Adipocyte (in vitro differentiated cells): ENCODE measurements around the gene GPR176.
A peak's percentile ranks its signal among the peaks of the same experiment; 100 is the strongest.

Experiments used
- DNase-seq: peaks from one replicate; pipeline ENCODE4 v3.0.0-alpha.2; 2015; ENCODE audit warnings: low read depth
- H3K27me3 ChIP-seq: replicated peaks from 2 replicates; pipeline ENCODE4 v1.7.0; 2013; ENCODE audit warnings: mild to moderate bottlenecking, low read length, moderate library complexity; ENCODE audit not compliant: control insufficient read depth, insufficient read depth
- H3K36me3 ChIP-seq: 2 replicates; pipeline ENCODE4 v1.7.0; 2013; ENCODE audit warnings: low read length, mild to moderate bottlenecking, moderate library complexity; ENCODE audit not compliant: control insufficient read depth, insufficient read depth, severe bottlenecking
- H3K4me1 ChIP-seq: 2 replicates; pipeline ENCODE4 v1.7.0; 2013; ENCODE audit warnings: mild to moderate bottlenecking, low read length, moderate library complexity; ENCODE audit not compliant: control insufficient read depth, insufficient read depth
- H3K4me3 ChIP-seq: 2 replicates; pipeline ENCODE4 v1.7.0; 2013; ENCODE audit warnings: mild to moderate bottlenecking, low read length, moderate library complexity
- H3K9ac ChIP-seq: 2 replicates; pipeline ENCODE4 v1.7.0; 2013; ENCODE audit warnings: mild to moderate bottlenecking, low read length, moderate library complexity
- H3K9me3 ChIP-seq: 2 replicates; pipeline ENCODE4 v1.7.0; 2013; ENCODE audit warnings: mild to moderate bottlenecking, low read length, moderate library complexity; ENCODE audit not compliant: control insufficient read depth

The GPR176 gene

DNA sequence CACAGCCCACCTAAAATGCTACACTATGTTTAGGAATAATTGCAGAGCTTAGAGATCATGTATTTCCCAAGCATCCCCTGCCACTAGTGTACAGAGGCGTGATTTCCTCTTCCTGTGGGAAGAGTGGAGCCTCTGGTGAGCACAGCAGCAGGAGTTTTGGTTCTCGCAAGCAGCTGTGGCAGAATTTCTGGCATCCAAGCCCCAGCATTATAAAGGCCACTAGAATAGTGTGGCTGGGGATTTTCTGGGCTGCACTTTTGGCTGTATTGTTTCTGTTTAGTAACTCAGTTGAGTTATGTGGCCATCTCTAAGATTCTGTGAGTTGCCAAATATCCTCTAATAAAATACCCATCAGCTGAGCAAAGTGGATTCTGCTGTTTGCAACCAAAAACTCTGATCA, 64.7 kb downstream of the GPR176 start:
- peak; percentile 25 for DNase-seq
- Histone ChIP-seq H3K36me3 (no peaks in the 10 kb centered on the region), H3K9ac (peak overlapping the region; percentile 25), H3K4me3 (peak overlapping the region; percentile 33), H3K4me1 (peaks cover 61% of the 10 kb centered on the region), H3K9me3 (no peaks in the 10 kb centered on the region), H3K27me3 (no peaks in the 10 kb centered on the region)

DNA sequence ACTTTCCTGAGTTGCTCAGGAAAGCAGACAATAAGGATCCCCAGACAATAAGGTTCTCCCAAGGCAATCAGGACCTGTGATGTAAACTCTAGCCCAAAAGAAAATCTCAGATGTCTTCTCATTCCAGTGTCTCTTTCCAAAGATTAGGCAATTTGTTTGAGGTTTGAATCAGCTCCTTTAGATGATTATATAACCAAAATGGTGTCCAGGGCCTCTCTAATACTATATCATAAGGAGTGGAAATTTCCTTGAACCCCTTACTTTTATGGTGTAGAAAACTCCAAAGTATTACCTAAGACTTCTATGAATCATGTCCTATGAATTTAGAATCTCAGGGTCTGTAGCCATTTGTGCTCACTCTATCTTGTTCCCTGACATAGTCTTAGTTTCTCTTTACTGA, 65.9 kb downstream of the GPR176 start:
- H3K27me3 ChIP-seq = no peaks in the 10 kb centered on the region
- DNase-seq = peak; percentile 40
- peaks cover 52% of the 10 kb centered on the region for H3K4me1 ChIP-seq
- H3K9ac ChIP-seq = no peak overlapping the region
- H3K36me3 ChIP-seq = no peaks in the 10 kb centered on the region
- H3K9me3 ChIP-seq = no peaks in the 10 kb centered on the region
- no peak overlapping the region for H3K4me3 ChIP-seq

- Histone ChIP-seq H3K4me1 (peaks cover 52% of the 10 kb centered on the region), H3K9me3 (no peaks in the 10 kb centered on the region), H3K36me3 (no peaks in the 10 kb centered on the region), H3K4me3 (peak overlapping the region; percentile 43), H3K27me3 (no peaks in the 10 kb centered on the region), H3K9ac (no peak overlapping the region)
- DNase-seq = peak; percentile 95
Measured at GRCh38 chr15:39852250-39852649, 67.8 kb downstream of the GPR176 start.

- H3K36me3 ChIP-seq = no peaks in the 10 kb centered on the region
- H3K4me1 ChIP-seq = peaks cover 52% of the 10 kb centered on the region
- H3K9ac ChIP-seq = peak overlapping the region; percentile 31
- H3K9me3 ChIP-seq = no peaks in the 10 kb centered on the region
- H3K27me3 ChIP-seq = no peaks in the 10 kb centered on the region
- DNase-seq = peak; percentile 60
- peak overlapping the region; percentile 43 for H3K4me3 ChIP-seq
Measured at GRCh38 chr15:39851500-39852092, 68.5 kb downstream of the GPR176 start.

DNA sequence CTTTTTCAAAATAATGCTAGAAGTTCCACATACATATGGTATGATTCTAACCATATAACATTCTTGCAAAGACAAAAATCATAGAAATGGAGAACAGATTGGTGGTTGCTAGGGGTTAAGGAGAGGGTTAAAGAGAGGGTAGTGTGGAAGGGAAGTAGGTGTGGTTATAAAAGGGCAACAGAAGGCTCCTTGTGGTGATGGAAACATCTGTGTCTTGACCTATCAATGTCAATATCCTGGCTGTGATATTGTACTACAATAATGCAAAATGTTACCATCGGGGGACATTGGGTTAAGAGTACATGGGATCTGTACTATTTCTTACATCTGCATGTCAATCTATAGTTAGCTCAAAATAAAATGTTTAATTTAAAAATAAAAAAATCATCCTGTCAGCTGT, 69.6 kb downstream of the GPR176 start:
- H3K4me1 ChIP-seq = peaks cover 46% of the 10 kb centered on the region
- H3K4me3 ChIP-seq = no peak overlapping the region
- H3K9ac ChIP-seq = no peak overlapping the region
- H3K27me3 ChIP-seq = no peaks in the 10 kb centered on the region
- no peak for DNase-seq
- H3K9me3 ChIP-seq = no peaks in the 10 kb centered on the region
- no peaks in the 10 kb centered on the region for H3K36me3 ChIP-seq

DNA sequence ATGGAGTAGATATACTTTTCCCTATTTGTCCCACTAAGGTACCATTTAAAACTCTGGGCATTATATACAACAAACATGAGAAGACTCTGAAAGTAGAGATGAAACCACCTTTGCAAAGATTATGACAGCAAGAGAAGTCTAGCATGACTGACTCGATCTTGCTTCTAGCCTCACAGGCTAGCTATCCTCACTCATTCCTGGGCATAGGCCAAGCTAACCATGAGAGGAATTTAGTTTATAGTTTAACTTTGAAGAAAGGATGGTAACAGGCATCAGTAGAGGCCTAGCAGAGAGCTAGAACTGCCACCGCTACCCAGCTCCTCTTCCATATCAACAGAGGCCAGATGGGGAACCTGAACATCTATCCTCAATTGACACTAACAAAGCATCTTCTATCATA, 74.0 kb downstream of the GPR176 start:
- peaks cover 6% of the 10 kb centered on the region for H3K4me1 ChIP-seq
- no peak overlapping the region for H3K9ac ChIP-seq
- no peaks in the 10 kb centered on the region for H3K27me3 ChIP-seq
- H3K9me3 ChIP-seq = no peaks in the 10 kb centered on the region
- H3K4me3 ChIP-seq = no peak overlapping the region
- DNase-seq = peak; percentile 18
- no peaks in the 10 kb centered on the region for H3K36me3 ChIP-seq

GRCh38 chr15:39845582-39845981, 74.5 kb downstream of the GPR176 start:
- no peak overlapping the region for H3K9ac ChIP-seq
- peaks cover under 1% of the 10 kb centered on the region for H3K4me1 ChIP-seq
- H3K4me3 ChIP-seq = no peak overlapping the region
- no peaks in the 10 kb centered on the region for H3K27me3 ChIP-seq
- no peaks in the 10 kb centered on the region for H3K9me3 ChIP-seq
- DNase-seq = no peak
- no peaks in the 10 kb centered on the region for H3K36me3 ChIP-seq

- no peaks in the 10 kb centered on the region for H3K4me1 ChIP-seq
- no peak overlapping the region for H3K4me3 ChIP-seq
- no peaks in the 10 kb centered on the region for H3K9me3 ChIP-seq
Measured at GRCh38 chr15:39843565-39843964, 76.5 kb downstream of the GPR176 start.

GRCh38 chr15:39837454-39837853, 82.6 kb downstream of the GPR176 start:
- Histone ChIP-seq H3K27me3 (no peaks in the 10 kb centered on the region), H3K36me3 (no peaks in the 10 kb centered on the region), H3K9ac (no peak overlapping the region), H3K9me3 (no peaks in the 10 kb centered on the region), H3K4me3 (no peak overlapping the region), H3K4me1 (peaks cover 27% of the 10 kb centered on the region)
- no peak for DNase-seq

More at GRCh38 chr15:39843565-39843964, 76.5 kb downstream of the GPR176 start:
- H3K27me3 ChIP-seq = no peaks in the 10 kb centered on the region
- H3K9ac ChIP-seq = no peak overlapping the region
- H3K36me3 ChIP-seq = no peaks in the 10 kb centered on the region
- no peak for DNase-seq

DNA sequence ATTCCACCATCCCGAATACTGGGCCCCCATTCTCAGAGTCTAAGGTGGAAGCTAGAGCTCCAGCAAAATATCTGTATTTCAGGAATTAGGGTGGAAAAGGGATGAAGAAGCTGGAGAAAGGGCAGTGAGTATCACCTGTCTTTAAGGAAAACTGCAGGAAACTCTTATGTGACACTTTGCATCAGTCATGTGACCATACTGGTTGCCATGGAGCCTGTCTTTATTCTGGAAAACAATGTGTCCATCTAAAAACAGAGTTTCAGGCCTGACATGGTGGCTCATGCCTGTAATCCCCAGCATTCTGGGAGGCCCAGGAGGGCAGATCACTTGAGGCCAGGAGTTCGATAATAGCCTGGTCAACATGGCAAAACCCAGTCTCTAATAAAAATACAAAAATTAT, 84.5 kb downstream of the GPR176 start:
- Histone ChIP-seq H3K36me3 (no peaks in the 10 kb centered on the region), H3K4me3 (no peak overlapping the region), H3K9ac (no peak overlapping the region), H3K9me3 (no peaks in the 10 kb centered on the region), H3K4me1 (peaks cover 30% of the 10 kb centered on the region), H3K27me3 (no peaks in the 10 kb centered on the region)
- no peak for DNase-seq

DNA sequence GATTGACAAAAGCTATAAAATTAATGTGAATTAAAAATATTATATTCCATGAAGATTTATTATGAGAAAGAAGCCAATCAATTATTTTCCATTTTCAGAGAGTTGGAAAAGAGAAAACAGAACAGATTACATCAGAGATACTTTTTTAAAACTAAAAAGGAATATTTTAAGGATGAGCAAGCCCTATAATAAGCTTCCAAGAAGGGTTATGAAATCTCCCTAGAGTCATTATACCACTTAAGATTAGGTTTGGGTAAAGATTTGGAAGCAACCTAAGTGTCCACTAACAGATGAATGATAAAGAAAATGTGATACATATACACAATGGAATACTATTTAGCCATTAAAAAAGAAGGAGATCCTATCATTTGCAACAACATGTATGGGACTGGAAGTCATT, 85.8 kb downstream of the GPR176 start:
- Histone ChIP-seq H3K4me3 (peak overlapping the region; percentile 70), H3K9ac (peak overlapping the region; percentile 56), H3K36me3 (no peaks in the 10 kb centered on the region), H3K27me3 (no peaks in the 10 kb centered on the region), H3K9me3 (no peaks in the 10 kb centered on the region), H3K4me1 (peaks cover 40% of the 10 kb centered on the region)
- DNase-seq = peak; percentile 68

GRCh38 chr15:39833515-39833981, 86.5 kb downstream of the GPR176 start:
- no peaks in the 10 kb centered on the region for H3K36me3 ChIP-seq
- peak overlapping the region; percentile 70 for H3K4me3 ChIP-seq
- H3K9me3 ChIP-seq = no peaks in the 10 kb centered on the region
- peak; percentile 85 for DNase-seq
- H3K27me3 ChIP-seq = no peaks in the 10 kb centered on the region
- peak overlapping the region; percentile 56 for H3K9ac ChIP-seq
- H3K4me1 ChIP-seq = peaks cover 47% of the 10 kb centered on the region
